Daoy (cell line): ENCODE measurements around the gene PACRG. TPM values are rescaled to one million over a fixed set of nuclear protein-coding genes. Genes with fewer than 3 reads are reported as not detected.
"Not testable (repeated sequence)": the region's sequence is repeated elsewhere in the genome, so short reads cannot be mapped to it uniquely, and the experiment has no call there.

Source experiments
- DNase-seq: peaks from one replicate; pipeline ENCODE4 v3.0.0-alpha.2; 2015; ENCODE audit warnings: low read depth
- total RNA-seq: library from RNA; depleted of rRNA; stranded (reverse); fragments of >200 nt; shearing (Covaris generic); gene quantifications from 2 replicates; pipeline ENCODE4 v1.2.3, GENCODE V29; 2014

PACRG gene
- total RNA-seq, 1 experiment from 2014 or later = not detected

DNA sequence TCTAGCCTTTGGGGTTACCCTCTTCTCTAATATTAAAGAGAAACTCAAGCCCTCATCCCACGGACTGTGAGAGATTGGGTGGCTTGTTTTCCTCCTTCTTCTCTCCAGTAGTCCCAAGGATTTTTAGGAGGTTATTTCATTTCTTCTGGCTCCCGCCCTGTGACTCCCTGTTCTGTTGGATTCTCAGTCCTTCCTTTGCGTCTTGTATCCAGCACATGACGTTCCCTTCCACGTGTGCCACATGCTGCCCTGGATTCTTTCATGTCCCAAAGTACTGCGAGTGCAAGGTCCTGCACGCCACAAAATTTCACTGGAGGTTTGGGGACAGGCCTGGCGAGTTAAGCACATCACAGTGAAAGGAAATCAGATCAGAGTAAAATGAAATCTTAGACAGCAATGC is 213.4 kb downstream of the PACRG start:
- no peak for DNase-seq

DNA sequence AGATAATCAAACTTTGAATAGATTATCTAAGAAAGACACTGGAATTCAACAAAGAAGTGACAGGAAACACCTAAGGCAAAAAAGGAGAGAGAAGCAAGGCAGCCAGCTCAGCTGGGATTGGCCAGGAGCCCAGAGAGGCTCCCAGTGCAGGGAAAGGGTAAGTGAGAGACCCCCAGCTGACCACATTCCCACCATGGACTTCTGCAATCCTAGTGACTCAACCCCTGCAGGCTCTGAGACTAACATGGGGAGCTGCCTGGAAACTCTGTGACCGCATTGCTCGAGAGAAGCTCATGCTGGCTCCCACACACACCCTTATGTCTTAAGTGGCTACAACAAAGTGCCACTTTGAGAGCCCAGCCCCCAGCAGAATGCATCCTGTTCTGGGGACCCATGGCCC is 215.1 kb downstream of the PACRG start:
- DNase-seq = peak; percentile 88

DNA sequence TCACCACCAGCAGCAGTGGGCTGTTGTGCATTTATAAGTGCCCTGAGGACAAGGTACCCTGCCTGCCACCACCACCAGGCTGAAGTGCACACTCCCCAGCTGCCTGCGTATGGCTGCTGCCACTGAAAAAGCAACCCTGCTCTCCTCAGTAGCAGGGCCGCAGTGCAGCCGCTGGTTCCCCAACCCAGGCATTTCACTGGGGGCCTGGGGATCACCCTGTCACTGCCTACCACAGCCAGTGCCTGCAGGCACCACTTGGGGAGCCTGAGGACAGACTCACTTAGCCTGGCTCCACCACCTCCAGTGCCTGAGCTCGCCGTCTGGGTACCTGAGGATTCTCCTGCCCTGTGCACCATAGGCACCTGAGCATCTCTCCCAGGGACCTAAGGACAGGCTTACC is 215.6 kb downstream of the PACRG start:
- DNase-seq = no peak

DNA sequence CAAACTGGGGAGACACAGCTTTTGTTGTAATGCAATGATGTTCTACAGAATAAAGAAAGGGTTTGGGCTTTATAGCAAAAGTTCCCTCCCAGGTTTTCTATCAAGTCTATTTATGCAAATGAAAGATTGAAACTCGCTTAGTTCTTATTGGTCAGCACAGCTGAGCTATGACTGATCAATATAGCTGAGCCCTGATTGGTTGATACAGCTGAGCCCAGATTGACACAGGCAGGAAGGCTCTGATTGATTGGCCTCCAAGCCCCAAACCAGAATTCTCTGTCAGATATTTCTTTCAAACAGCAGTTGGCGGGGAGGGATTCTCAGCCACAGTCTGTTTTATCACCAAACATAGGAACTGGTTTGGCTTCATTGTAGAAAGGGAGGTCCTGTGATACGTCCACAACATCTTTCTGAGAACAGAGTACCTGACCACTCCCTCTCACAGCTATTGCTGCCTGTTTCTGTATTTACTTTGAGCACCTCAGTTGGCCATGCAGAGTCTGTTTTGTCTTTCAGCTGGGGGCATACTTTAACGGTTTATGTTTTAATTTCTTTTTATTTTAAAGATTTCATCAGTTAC is 223.5 kb downstream of the PACRG start:
- no peak for DNase-seq

DNA sequence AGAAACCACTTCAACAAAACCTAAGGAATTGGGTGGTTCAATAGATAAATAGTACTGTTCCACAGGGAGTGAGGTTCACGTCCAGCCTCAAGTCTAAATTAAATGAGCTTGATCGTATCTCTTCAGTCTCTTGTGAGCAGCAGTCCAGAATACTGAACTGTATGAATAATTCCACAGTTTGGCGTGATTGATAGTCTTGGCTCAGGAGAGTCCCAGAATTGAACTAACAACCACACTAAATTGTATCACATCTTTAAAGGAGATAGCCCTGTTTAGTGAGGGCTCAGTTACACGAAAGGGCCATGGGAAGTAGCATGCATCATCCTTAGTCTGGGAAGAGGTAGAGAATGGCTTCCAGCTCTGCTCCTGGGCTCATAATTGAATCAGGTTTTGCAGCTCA is 224.6 kb downstream of the PACRG start:
- no peak for DNase-seq

DNA sequence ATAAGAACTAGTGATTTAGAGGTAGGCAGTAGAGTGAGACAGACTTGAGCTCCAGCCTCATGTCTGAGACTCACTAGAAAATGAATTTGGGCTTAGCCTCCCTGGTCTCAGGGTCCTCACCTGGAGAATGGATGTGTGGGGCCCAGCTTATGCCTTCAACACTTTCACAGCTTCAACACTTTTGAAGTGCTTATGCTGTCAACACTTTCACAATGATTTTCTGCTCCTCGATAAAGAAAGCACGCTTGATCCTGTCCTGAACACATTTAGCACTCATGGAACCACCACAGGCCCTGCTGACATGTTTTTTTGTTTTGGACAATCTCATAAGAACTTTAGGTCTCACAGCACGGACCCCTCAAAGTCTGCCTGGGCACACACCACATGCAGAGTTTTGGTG is 229.3 kb downstream of the PACRG start:
- DNase-seq = no peak

DNA sequence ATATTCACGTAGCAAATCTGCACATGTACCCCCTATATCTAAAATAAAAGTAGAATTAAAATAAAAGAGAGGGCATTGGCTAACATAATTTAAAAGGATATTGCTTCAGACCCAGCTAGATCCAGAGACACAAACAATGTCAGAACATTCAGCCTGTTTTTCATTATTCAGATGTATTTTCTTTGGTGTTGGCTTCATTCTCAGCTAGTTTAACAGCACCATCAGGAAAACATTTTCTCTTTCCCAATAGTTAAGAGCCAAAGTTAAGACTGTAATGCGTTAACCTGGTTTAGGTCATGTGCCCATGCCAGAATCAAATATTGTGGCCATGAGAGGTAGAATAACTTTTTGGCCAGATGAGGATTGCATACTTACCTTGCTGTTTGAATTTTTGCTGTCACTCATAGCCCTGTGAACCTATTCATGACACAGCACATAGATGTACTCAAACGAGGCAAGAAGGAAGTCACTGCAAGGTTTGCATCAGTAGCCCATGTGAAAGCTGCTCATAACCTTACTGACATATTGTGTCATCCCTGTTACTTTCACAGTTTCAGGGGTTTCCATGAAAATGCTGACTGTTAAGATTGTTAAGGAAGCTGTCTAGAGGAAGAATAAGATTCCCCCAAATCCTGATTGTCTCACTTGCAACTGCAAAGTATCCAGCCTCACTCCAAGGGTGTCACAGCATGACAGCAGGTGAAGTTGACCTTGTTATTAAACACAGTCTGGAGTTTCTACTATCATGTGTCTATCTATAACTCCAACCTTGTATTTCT is 233.1 kb downstream of the PACRG start:
- no peak for DNase-seq

DNA sequence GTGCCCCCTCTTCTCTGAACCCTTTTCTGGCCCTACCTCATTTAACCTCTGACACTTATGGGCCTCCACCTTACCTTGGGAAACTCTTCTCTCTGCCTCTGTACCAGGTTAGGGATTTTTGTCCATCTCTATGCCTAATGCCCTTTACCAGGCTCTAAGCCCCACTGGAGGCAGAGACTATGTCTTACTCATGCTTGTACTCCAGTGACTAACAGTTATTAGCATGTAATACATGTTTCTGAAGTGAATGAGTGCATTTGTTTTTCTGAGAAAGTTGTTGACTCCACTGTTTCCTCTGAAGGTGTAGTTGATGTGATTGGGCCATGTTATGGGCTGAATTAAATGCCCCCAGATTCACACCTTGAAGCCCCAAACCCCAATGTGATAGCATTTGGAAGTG is 234.3 kb downstream of the PACRG start:
- no peak for DNase-seq

DNA sequence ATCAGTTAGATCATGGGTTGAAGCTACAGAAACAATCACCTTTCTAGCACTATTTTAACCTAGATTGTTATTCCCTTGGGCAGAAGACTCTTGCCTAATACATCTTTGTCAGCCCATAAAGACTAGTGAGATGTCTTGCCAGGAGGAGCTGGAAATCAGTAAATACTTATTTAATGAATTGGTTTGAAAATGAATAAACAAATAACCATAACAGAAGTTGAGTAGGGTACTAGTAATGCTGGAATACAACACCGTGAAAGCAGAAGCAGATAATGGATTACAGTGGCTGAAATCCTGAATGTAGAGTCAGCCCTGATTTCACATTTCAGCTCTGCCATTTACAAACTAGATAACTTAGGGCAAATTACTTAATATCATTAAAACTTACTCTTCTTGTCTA is 236.1 kb downstream of the PACRG start:
- no peak for DNase-seq

DNA sequence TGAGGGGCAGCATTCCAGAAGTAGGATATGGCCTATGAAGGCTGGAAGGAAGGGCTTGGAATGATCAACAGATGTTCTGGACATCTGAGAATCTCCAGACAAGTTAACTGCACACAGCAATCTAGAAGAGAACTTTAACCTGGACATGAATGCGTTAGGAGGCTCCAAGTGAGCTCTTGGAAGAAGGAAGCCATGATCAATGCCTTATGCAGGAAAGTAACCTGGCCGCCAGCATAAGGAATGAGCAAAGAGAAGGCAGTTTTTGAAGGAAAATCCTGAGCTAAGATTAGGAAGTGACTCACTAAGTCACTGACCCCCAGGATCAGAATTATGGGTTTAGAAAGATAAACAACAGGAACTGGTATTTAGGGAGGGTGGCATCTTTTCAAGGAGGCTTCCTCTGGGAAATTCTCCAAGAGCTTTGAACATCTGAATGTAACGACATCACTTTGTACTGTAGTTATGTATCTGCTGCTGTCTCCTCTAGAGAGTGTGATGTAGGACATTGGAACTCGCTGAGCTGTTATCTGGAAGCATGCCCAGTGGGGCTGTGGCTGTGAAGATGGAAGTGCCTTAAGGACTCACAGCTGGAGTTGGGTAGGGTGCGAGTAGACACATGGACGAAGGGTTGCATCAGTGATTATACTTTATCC is 236.8 kb downstream of the PACRG start:
- DNase-seq = peak; percentile 93

DNA sequence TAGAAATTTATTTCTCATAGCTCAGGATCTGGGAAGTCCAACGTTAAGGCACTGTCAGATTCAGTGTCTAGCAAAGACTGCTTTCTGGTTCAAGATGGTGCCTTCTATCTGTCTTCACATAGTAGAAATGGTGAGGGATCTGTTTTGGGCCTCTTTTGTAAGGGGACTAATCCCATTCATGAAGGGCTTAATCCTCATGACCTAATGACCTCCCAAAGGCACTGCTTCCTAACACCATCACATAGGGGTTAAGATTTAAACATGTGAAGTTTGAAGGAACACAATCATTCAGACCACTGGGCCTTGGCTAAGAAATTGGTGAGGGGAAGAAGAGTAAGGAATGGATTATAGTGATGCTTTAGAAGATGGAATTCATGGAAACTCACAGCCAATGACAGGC is 237.6 kb downstream of the PACRG start:
- DNase-seq = no peak

DNA sequence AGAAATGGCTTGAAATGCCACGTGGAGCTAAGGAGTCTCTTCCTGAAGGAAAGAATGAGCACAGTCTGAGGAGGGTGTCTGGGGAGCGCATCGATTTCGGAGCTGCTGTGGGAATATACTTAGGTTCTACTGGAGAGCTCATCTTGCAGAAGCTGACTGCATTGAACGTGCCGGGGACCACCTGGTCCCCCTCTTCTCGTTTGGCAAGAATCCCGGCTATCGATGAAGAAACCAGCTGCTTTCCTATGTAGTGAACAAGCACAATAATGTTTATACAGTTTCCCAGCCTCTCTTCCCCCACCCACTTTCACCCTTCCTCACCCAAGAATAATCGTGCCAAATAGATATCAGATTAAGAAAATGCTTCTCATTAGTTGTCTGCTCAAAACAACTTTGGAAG is 242.5 kb downstream of the PACRG start:
- DNase-seq = no peak

DNA sequence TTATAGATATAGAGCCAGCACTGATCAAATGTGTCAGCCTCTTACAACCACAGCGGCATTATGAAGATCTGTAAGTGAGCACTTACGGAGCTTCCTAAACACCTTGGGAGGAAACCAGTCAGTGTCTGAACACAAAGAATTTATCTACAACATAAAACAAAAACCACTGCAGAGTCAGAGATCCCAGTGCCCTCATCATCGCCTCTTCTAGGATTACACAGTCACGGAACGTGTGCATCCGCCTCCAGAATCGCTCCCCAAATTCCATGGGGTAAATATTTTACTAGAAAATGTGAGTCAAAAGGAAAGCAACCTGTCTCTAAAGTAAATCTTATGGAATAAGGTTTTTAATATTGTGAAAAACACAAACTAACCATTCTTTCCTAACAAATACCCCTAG is 243.6 kb downstream of the PACRG start:
- no peak for DNase-seq

DNA sequence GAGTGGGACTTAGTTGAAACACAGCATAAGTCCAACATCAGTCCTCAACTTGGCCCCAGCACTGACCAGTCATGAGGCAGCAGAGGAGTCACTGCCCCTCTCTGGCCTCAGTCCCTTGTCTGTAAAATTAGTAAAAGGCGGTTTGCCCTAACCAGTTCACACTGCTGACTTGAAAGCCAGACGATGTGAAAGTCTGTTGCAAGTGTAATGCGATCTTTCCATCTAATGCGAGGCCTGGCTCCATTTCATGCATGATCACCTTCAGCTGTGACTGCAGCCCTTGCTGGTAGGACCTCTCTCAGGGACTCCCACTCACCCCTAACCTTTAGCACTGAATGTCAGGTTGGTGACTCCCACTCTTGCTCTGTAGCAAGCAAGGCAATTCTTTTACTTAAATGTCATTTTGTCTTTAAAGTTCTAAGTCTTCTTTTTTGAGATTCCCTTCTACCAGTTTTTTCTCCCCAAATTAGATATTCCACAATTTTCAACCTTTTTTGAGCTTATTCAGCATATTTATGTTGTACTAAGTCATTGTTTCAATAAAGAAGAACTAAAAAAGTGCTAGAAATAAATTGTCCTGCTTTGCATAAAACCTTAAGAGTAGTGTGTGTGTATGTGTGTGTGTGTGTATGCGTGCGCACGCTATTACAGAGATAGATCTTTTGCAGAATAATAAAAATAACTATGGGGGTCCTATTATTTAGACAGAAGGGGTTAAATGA is 245.5 kb downstream of the PACRG start:
- DNase-seq = no peak

DNA sequence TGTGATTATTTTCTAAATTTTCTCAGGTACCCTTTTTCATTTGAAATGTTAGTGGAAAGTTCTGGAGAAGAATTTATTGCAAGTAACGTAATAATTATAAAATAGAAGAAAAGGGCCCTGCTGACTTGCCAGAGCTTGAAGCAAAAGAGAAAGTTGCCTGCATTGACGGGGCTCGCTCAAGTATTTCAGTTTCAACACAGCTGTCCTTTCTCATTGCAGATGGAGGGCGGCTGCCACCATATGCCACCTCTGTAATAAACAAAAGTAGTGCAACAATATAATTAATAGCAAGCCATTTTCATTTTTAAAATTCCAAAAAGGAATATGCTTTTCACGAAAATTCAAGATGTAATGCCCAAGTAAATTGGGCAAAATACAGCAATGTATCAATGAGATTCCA is 246.2 kb downstream of the PACRG start:
- DNase-seq = no peak

DNA sequence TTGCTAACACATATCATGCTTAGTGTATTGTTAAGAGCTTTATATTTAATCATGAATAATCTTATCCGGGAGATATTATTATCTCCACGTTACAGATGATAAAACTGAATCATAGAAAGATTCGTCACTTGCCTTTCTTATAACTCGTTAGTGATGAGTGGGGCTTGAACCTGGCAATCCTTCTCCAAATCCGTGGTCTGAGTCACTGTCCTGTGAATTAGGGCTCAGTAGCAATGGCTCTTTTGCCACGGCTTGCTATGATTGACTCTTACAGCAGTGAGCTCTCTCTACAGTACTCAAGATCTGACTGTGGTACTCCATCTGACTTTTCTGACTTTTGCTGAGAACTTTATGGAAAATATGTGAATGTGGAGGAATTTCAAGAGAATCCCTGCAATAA is 246.9 kb downstream of the PACRG start:
- peak; percentile 24 for DNase-seq

DNA sequence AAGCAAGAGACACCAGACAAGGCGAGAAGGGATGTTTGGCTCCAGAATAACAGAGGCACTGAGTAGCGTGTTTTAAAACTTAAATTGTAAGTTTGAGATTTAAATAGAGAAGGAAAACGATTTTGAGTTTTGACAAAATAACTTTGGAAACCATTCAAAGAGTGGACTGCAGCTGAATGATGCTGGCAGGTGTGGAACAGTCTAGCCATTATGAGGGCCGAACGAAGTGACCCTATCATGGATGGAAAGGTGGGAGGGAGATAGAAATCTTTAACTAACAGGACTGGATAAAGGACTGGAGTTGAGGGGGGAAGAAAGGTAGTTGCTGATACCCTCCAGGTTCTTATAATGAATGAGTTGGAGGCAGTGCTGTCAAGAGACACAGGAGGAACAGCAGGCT is 248.4 kb downstream of the PACRG start:
- no peak for DNase-seq

DNA sequence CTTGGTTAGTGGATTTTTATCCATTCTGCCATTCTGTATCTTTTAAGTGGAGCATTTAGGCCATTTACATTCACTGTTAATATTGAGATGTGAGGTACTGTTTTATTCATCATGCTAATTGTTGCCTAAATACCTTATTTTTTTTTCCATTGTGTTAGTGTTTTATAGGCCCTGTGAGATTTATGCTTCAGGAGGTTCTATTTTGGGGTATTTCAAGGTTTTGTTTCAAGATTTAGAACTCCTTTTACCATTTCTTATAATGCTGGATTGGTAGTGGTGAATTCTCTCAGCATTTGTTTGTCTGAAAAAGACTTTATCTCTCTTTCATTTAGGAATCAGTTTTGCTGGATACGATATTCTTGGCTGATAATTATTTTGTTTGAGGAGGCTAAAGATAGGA is 255.5 kb downstream of the PACRG start:
- DNase-seq = not testable (repeated sequence)

DNA sequence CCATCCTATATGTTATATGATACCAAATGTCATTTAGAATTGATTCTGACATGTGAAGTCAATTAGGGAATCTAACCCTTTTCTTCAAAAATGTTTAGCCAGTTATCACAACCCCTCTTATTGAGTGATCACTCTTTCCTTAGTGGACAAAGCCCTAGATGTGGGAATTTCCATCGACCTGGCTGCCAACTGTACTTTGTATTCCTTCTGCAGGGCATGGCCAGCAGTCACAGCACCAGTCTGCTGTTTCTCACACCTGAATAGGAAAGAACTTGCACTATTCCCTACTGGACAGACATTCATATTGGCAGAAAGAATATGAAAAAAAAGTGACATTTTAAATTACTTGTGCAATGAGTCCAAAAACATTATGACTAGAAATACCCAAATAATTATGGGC is 271.0 kb downstream of the PACRG start:
- no peak for DNase-seq

DNA sequence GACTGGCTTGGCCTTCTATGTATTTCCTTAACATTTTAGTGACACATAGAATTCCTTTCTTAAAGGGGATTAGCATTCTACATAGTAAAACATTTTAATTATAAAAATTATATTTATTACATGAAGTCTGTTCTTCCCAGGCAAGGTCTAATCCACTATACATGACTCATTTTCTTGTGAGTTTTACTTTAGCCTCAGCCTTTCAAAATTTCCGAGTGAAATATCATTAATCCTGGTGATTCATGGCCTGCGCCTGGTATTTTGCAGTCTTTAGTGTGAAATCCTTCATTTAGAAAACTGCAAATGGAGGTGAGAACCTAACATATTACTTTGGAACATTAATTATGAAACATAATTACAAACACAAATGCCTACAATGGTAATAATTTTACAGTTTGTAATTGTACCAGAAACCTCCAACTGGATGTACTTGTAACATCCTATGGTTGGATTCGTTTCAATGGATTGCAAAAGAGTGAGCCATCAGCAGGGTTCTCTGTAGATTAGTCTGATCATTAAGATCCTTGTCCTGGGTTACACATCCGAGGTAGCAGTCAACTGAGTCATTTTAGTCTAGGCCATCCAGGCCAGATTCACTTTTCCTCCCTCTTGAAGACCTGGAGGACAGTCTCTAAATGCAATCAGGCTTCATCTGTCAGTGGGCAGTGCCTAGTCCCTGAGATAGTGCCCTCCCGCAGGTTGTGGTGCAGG is 272.0 kb downstream of the PACRG start:
- DNase-seq = peak; percentile 32

DNA sequence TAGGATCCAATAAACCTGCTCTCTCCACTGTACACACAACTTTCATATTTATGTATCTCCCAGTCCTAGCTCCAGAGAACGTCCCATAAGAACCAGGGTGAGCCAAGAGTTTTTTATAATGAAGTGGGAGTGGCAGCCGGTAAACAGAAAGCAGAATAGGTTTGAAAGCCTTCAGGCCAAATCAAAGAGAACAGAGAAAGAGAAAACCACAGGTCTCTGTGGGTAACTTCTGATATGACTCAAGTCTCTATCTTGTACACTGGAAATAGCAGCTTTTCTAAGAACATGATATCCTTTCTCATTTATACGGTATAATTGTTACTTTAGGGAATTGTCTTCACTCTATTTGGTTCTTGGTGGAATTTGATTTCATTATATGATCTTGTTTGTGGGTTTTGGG is 273.6 kb downstream of the PACRG start:
- DNase-seq = no peak

DNA sequence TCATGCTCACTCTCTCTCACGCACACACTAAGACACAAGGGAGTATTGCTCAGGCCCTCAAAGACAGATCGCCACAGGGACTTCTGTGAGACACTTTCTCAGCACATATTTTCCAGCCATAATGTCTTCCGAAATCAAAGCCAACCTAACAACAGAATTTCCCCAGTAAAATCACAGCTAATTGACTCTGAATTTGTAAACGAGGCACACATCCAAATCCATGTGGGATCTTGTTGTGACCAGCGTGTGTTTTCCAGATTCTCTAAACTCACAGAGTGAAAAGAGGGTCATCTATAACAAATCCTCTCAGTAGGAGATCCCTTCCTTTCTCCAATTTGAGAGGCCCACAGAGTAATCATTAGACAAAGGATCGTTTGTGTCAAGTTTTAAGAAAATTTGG is 280.4 kb downstream of the PACRG start:
- no peak for DNase-seq
